ENCODE results near the gene NOL7. TPM values are rescaled to one million over a fixed set of nuclear protein-coding genes. Genes with fewer than 3 reads are reported as not detected.

The NOL7 gene
- total and polyA plus RNA-seq, 2 of the 13 experiments (the other 11 are each of a cell fraction or from before 2014, with no cell fraction given): 37.8 to 186 TPM

DNA sequence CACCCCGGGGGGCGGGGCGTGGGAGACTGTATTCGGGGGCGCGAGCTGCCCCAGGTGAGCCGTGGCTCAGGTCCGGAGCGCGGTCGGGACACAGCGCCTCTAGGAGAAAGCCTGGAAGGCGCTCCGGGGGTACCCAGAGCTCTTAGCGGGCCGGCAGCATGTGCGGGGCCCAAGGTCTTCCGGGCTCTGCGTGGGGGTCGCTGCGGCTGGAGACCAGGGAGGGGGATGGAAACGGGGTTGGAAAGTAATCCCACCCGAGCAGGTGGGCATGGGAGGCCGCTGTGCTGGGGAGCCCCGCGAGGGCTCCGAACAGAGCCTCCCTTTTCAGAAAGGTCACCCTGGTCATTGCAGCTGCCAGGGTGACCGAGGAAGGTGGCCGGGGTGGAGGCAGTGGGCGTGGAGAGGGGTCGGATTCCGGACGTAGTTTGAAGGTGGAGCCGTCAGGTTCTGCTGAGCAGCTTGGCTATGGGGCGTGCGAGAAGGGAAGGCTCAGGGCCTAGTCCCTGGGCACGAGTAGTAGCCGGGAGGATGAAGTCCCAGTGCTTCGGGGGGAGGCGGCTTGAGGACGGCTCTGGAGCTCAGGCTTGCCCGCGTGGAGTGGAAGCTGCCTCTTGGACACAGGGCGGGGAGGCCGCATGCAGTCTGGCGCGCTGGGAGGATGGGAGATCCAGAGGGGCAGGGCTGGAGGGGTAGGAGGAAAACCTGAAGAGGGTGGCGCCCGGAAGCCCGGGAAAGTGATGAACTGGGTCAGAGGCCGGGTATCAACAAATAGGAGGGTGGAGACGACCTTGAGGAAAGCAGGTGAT lies 40.4 kb upstream of the NOL7 start, which contains the start of gene SIRT5 (continued):
- TF ChIP-seq ZKSCAN8 (CRISPR knock-in tag; IDR thresholded peaks at IDR 0.05; ENCODE audit: borderline replicate concordance) (peak; percentile 78; the same call in 1 of the 2 replicates), TSC22D2 (CRISPR knock-in tag; IDR thresholded peaks at IDR 0.05; ENCODE audit: borderline replicate concordance) (peak; percentile 42; the same call in 1 of the 2 replicates), HCFC1 (IDR thresholded peaks at IDR 0.05; ENCODE audit: low read depth, low read length) (0 out of 2 replicates have a peak, but pooled peaks have one; percentile 25), FOXC1 (CRISPR knock-in tag; IDR thresholded peaks at IDR 0.05; ENCODE audit: borderline replicate concordance) (peak; percentile 83; the same call in 1 of the 2 replicates), AHR (CRISPR knock-in tag; IDR thresholded peaks at IDR 0.05) (no peak; the same call in 1 of the 2 replicates), ZNF546 (CRISPR knock-in tag; conservative IDR thresholded peaks at IDR 0.05) (no peak), GLI4 (CRISPR knock-in tag; IDR thresholded peaks at IDR 0.05; ENCODE audit: borderline replicate concordance) (peak; percentile 94; the same call in 1 of the 2 replicates), TOPORS (CRISPR knock-in tag; IDR thresholded peaks at IDR 0.05) (peak; percentile 88; the same call in 1 of the 2 replicates), ZNF20 (CRISPR knock-in tag; IDR thresholded peaks at IDR 0.05) (no peak), MED8 (CRISPR knock-in tag; IDR thresholded peaks at IDR 0.05; ENCODE audit: insufficient replicate concordance) (peak; percentile 89), PRMT3 (CRISPR knock-in tag; IDR thresholded peaks at IDR 0.05; ENCODE audit: borderline replicate concordance, low read depth) (no peak; the same call in 1 of the 2 replicates), MIER3 (CRISPR knock-in tag; IDR thresholded peaks at IDR 0.05; ENCODE audit: borderline replicate concordance) (peak; percentile 27; the same call in 1 of the 2 replicates), ZNF10 (CRISPR knock-in tag; IDR thresholded peaks at IDR 0.05; ENCODE audit: borderline replicate concordance, low read depth) (no peak)
- TF ChIP-seq, protein P1, sequence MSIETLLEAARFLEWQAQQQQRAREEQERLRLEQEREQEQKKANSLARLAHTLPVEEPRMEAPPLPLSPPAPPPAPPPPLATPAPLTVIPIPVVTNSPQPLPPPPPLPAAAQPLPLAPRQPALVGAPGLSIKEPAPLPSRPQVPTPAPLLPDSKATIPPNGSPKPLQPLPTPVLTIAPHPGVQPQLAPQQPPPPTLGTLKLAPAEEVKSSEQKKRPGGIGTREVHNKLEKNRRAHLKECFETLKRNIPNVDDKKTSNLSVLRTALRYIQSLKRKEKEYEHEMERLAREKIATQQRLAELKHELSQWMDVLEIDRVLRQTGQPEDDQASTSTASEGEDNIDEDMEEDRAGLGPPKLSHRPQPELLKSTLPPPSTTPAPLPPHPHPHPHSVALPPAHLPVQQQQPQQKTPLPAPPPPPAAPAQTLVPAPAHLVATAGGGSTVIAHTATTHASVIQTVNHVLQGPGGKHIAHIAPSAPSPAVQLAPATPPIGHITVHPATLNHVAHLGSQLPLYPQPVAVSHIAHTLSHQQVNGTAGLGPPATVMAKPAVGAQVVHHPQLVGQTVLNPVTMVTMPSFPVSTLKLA (IDR thresholded peaks at IDR 0.05): peak; percentile 32; the same call in 1 of the 2 replicates
- TF ChIP-seq, protein P2, sequence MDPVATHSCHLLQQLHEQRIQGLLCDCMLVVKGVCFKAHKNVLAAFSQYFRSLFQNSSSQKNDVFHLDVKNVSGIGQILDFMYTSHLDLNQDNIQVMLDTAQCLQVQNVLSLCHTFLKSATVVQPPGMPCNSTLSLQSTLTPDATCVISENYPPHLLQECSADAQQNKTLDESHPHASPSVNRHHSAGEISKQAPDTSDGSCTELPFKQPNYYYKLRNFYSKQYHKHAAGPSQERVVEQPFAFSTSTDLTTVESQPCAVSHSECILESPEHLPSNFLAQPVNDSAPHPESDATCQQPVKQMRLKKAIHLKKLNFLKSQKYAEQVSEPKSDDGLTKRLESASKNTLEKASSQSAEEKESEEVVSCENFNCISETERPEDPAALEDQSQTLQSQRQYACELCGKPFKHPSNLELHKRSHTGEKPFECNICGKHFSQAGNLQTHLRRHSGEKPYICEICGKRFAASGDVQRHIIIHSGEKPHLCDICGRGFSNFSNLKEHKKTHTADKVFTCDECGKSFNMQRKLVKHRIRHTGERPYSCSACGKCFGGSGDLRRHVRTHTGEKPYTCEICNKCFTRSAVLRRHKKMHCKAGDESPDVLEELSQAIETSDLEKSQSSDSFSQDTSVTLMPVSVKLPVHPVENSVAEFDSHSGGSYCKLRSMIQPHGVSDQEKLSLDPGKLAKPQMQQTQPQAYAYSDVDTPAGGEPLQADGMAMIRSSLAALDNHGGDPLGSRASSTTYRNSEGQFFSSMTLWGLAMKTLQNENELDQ (CRISPR knock-in tag; IDR thresholded peaks at IDR 0.05; ENCODE audit: borderline replicate concordance): peak; percentile 72; the same call in 1 of the 2 replicates
- TF ChIP-seq, protein P3, sequence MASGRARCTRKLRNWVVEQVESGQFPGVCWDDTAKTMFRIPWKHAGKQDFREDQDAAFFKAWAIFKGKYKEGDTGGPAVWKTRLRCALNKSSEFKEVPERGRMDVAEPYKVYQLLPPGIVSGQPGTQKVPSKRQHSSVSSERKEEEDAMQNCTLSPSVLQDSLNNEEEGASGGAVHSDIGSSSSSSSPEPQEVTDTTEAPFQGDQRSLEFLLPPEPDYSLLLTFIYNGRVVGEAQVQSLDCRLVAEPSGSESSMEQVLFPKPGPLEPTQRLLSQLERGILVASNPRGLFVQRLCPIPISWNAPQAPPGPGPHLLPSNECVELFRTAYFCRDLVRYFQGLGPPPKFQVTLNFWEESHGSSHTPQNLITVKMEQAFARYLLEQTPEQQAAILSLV (CRISPR knock-in tag; IDR thresholded peaks at IDR 0.05; ENCODE audit: borderline replicate concordance): peak; percentile 80; the same call in 1 of the 2 replicates
- TF ChIP-seq, protein P4, sequence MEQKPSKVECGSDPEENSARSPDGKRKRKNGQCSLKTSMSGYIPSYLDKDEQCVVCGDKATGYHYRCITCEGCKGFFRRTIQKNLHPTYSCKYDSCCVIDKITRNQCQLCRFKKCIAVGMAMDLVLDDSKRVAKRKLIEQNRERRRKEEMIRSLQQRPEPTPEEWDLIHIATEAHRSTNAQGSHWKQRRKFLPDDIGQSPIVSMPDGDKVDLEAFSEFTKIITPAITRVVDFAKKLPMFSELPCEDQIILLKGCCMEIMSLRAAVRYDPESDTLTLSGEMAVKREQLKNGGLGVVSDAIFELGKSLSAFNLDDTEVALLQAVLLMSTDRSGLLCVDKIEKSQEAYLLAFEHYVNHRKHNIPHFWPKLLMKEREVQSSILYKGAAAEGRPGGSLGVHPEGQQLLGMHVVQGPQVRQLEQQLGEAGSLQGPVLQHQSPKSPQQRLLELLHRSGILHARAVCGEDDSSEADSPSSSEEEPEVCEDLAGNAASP (CRISPR knock-in tag; IDR thresholded peaks at IDR 0.05; ENCODE audit: borderline replicate concordance): peak; percentile 27; the same call in 1 of the 2 replicates
- TF ChIP-seq, protein P5, sequence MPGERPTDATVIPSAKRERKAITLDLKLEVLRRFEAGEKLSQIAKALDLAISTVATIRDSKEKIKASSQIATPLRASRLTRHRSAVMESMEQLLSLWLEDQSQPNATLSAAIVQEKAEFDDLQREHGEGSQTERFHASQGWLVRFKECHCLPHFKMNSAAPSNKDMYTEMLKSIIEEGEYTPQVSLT (CRISPR knock-in tag; IDR thresholded peaks at IDR 0.05; ENCODE audit: borderline replicate concordance, low read depth): no peak
- TF ChIP-seq, protein P6, sequence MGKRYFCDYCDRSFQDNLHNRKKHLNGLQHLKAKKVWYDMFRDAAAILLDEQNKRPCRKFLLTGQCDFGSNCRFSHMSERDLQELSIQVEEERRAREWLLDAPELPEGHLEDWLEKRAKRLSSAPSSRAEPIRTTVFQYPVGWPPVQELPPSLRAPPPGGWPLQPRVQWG (CRISPR knock-in tag; IDR thresholded peaks at IDR 0.05; ENCODE audit: borderline replicate concordance, low read depth): no peak
